Right lobe of liver (tissue), 4 donors: ENCODE data around the gene SLX4IP.

Source experiments
- POLR2A ChIP-seq: fragments of 450-650 bp; IDR thresholded peaks from one replicate; pipeline ENCODE4 v1.6.1; 2017; ENCODE audit warnings: antibody characterized with exemption, mild to moderate bottlenecking
- TF ChIP-seq, protein P1 (sequence below), 4 donors: fragments of 200-600 bp in 3 of 4; fragments of 450-650 bp in 1 of 4; IDR thresholded peaks; one replicate each; pipeline versions ENCODE4 v1.5.1 to v1.8.0; 2016 to 2022; ENCODE audit warnings: antibody characterized with exemption in 4 of 4, mild to moderate bottlenecking in 2 of 4
- donor health status: DM: no; HTN: no; CAD: no.
- donor health status: DM: no; HTN: no; CAD: no.
- donor health status: DM: no; HTN: yes; CAD: no.

GRCh38 chr20:10524034-10524476 lies 89.0 kb downstream of the SLX4IP start:
- TF ChIP-seq, protein P1, sequence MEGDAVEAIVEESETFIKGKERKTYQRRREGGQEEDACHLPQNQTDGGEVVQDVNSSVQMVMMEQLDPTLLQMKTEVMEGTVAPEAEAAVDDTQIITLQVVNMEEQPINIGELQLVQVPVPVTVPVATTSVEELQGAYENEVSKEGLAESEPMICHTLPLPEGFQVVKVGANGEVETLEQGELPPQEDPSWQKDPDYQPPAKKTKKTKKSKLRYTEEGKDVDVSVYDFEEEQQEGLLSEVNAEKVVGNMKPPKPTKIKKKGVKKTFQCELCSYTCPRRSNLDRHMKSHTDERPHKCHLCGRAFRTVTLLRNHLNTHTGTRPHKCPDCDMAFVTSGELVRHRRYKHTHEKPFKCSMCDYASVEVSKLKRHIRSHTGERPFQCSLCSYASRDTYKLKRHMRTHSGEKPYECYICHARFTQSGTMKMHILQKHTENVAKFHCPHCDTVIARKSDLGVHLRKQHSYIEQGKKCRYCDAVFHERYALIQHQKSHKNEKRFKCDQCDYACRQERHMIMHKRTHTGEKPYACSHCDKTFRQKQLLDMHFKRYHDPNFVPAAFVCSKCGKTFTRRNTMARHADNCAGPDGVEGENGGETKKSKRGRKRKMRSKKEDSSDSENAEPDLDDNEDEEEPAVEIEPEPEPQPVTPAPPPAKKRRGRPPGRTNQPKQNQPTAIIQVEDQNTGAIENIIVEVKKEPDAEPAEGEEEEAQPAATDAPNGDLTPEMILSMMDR (IDR thresholded peaks at IDR 0.05) = no peak
- no peak for TF ChIP-seq POLR2A
